COLO668 (cell line): Measurements from ENCODE around the gene CEACAM20.
"Not testable (repeated sequence)": the region's sequence is repeated elsewhere in the genome, so short reads cannot be mapped to it uniquely, and the experiment has no call there.

ENCODE experiments used
- DNase-seq: peaks from one replicate; lab custom pipeline; 2025; ENCODE audit not compliant: unreplicated experiment; lab: John Stamatoyannopoulos, UW

The CEACAM20 gene

DNA sequence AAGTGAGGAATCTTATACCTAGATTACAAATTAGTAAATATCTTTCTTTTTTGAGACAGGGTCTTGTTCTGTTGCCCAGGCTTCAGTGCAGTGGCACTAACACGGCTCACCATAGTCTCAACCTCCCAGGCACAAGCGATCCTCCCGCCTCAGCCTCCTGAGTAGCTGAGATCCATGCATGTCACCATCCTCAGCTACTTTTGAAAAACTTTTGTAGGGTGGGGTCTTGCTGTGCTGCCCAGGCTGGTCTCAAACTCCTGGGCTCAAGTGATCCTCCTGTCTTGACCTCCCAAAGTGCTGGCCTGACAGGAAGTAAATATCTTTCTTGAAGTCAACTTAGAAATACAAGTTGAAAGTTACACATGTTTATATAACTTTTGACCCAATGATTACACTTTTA is 20.0 kb upstream of the CEACAM20 start:
- no peak for DNase-seq

GRCh38 chr19:44548736-44549135 is 19.3 kb upstream of the CEACAM20 start:
- no peak for DNase-seq

DNA sequence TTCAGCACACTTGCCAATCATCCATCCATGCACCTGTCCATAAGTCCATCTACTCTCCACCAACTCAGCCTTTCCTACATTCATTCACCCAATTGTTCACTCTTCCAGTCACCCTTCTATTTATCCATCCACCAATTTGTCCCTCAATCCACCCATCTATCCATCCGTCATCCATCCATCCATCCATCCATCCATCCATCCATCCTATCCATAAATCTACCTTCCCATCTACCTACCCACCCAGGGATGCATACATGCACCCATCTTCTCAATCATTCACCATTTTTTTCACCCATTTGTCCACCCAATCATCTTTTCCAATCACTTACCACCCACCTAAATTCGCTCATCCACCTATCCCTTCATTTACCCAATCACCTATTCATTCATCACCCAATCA is 14.6 kb upstream of the CEACAM20 start:
- DNase-seq, result no peak

DNA sequence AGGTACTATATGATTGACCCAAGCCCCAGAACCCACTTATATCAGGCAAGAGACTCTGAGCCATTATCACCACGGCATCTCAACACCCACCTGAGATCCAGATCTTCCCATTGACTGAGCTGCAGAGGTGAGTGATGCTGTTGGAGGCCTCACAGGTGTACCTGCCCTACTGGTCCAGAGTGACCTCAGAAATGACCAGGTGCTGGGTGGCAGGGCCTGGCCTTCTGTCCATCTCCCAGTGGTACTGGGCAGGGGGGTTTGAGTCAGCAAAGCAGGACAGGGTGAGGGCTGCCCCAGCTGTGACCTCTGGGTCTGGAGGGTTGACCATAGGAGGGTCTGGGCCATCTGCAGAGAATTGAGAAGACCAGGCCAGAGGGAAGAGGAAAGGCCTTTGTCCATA is 13.2 kb upstream of the CEACAM20 start:
- DNase-seq, result no peak

- DNase-seq, result no peak
Observed at GRCh38 chr19:44540736-44541135, 11.3 kb upstream of the CEACAM20 start.

DNA sequence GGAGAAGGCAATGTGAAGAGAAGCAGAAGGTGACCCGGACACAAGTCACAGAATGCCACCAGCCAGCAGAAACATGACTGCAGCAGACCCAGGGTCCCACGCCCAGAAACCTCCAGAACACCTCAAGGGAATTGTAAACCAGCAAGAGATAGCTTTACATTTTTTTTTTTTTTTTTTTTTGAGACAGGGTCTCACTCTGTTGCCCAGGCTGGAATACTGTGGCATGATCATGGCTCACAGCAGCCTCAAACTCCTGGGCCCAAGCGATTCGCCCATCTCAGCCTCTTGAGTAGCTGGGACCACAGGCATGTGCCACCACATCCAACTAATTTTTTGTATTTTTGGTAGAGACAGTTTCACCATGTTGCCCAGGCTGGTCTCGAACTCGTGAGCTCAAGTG is 10.5 kb upstream of the CEACAM20 start:
- DNase-seq, result no peak

GRCh38 chr19:44539236-44539826 is 9.9 kb upstream of the CEACAM20 start:
- no peak for DNase-seq

GRCh38 chr19:44535361-44535760 is 5.9 kb upstream of the CEACAM20 start:
- DNase-seq, result not testable (repeated sequence)

GRCh38 chr19:44532819-44533218 is 3.3 kb upstream of the CEACAM20 start:
- DNase-seq, result no peak

DNA sequence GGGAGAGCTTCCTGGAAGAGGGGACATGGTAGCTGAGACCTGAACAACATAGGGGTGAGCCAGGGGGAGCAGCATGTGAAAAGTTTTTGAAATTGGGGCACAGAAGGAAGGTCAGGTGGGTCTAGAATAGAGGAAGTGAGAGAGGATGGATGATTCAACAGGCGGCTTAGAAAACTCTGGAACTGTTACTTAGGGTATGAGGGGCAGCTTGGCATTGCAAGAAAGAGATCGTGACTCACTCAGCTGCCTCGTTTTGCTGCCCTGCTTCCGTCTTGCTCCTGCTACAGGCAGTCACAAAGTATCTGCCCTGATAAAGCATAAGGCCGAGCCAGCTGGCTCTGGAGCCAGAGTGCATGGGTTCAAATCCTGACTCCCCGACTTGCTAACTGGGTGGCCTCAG is 1.3 kb upstream of the CEACAM20 start:
- no peak for DNase-seq

DNA sequence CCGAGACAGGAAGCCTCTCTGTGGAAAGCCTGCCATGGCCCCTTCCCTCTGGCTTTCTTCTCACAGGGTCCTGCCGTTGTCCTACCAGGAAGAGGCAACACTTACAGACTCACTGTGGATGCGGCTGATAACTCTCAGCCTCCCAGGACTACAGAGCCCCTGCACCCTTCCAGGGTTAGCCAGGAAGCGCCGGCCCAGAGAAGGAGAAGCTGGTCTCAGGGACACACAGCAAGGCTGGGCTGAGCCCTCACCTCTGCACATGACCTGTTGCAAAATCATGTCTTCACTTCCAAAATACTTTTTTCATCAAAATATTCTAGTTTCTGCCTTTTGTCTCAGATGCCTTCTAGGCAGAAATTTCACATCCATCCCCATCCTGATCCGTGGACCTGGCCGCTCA is 1.9 kb downstream of the CEACAM20 start:
- no peak for DNase-seq

DNA sequence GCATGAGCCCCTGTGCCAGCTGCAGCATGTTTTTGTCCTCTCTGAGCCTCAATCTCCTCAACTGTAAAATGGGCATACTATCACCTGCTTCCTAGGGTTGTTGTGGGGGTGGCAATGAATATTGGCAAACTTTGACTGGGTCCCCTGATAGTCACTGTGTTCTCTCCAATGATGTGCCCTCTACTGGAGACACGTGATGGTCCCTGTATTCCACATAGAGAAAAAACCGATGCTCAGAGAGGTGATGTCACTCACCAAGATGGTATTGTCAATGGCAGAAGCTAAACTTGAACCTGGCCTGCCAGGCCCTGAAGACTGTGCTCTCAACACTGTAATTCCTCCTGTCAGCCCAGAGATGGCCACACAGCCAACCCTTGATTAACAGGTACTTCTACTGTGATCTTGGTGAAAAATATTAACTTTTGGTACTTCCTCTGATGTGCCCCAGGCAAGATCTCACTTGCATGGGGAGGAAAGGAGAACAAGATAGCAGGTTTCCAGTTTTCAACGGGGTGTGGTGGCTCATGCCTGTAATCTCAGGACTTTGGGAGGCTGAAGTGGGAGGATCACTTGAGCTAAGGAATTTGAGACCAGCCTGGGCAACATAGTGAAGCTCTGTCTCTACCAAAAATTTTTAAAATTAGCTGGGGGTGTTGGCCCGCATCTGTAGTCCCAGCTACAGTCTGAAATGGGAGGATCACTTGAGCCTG is 3.6 kb downstream of the CEACAM20 start:
- no peak for DNase-seq

DNA sequence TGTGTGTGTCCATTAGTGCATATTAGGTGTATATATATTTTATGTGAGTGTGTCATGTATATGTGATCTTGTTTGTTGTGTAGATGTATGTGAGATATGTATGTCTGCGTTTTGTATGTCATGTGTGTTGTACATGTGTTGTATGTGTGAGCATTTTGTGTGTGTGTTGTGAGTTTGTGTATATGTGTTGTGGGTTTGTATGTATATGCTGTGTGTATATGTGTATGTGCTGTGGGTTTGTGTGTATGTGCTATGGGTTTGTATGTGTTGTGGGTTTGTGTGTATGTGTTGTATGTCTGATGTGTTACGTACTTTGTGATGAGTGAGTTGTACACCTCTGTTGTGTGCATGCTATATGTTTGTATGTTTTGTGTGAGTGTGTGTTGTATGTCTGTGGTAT is 8.1 kb downstream of the CEACAM20 start:
- no peak for DNase-seq

GRCh38 chr19:44517146-44517545 is 12.3 kb downstream of the CEACAM20 start:
- no peak for DNase-seq

DNA sequence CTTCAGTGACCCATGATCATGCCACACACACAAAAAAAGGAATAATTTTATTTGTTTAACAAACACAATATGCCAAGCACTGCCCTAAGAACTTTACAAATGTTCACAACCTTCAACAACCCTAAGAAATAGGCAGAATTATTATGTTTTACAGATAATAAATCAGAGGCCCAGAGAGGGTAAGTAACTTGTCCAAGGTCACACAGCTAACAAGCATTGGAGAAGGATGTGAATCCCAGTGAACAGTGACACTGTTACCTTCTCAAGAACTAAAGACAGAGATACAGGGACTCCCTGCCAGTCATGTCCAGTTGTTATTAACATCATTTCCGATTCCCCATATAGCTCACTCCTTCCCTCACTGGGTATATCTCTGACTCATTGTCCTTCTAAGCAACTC is 13.6 kb downstream of the CEACAM20 start:
- DNase-seq, result no peak

DNA sequence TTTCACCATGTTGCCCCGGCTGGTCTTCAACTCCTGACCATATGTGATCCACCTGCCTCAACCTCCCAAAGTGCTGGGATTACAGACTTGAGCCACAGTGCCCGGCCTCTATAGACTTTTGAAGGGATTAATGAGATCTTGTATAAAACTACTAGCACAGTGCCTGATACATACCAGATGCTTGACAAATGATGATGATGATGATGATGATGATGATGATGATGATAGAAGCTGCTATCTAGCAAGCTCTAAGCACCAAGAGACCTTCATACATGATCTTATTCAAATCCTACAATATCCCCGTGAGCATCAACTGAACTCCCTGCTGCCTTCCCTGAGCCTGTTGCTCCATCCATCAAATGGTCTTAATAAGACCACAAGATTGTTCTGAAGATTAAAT is 14.4 kb downstream of the CEACAM20 start:
- DNase-seq, result no peak

GRCh38 chr19:44512326-44513298 is 16.9 kb downstream of the CEACAM20 start:
- peak; percentile 26 for DNase-seq

DNA sequence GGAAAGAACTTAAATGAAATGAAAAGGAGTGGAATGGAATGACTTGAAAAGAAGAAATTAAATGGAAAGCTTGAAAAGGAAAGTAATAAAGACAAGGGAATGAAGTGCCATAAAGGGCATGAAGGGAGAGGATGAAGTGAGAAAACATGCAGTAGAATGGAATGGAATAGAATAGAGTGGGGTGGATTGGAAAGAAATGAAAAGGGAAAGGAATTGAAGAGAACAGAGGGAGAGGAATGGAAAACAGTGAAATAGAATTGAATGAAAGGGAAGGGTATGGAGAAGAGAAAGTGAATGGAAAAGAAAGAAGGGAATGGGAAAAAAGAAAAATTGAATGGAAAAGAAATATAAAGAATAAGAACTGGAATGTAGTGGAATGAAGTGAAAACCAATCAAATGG is 20.0 kb downstream of the CEACAM20 start:
- DNase-seq, result no peak

DNA sequence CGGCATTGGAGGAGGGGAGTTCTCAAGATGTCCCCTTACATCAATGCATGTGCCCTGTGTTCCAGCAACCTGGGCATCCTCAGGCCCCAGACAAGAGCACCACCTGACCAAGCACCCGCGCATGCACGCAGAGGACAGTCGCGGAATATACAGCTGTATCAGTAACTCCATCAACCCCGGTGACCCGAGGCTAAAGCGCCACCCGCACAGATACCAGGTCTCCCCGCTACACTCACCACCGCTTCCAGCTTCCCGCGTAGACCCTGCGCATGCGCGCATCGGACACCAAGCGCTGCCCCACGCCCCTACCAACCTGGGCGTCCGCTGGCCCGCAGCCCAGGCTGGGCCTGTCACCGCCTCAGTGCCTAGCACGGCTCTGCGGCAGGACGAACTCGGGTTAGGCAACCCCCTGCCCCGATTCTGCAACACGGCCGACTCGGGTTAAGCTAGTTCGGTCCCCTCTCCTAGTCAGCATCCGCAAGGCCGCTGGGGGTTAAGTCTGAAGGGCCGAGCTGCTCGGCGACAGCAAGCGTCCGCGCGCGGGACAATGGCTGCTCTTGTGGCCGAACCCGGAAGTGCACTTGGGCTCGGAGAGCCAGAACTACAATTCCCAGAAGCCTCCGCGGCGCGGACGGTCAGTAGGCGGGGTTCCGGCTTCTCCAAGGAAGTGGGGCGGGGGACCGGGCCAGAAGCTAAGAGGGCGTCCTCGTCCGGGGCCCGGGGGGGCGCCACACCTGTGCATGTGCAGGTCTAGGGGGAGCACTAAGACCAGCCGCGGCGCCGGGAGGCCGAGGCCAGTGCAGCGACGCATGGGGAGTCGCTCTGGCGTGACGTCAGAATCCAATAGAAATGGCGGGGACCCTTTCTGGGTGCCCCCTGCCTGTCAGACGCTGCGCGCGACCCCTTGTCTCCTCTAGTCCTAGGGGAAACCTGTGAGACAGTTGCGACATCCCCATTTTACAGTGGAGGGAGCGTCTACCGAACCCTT is 29.2 kb downstream of the CEACAM20 start, which contains the start of gene ZNF180:
TSS of gene ZNF180 (minus strand) at position 561 of the 988 bp plus-strand sequence. CDS start 3,188 bp downstream, outside the sequence.
- DNase-seq, result peak; percentile 95

DNA sequence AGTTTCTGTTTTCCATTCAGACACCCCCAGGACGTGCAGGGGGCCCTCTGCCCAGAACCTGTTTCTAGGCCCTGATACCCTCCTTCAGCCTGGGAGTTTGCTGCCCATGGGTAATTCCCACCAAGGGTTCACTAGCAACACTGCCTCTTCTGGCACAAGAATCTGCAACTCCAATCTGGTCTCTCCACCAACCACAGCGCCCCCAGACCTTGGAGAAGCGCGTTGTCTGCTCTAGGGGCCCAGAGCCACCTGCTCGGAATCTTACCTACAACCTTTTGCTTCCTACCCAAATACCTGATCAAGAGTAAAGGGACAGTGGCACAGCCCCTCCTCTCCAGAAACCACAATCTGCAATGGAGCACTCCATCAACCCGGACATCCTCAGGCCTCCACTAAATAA is 29.9 kb downstream of the CEACAM20 start:
- DNase-seq, result no peak
